HG03039 (cell line): ENCODE results near the gene SERINC4.

ENCODE experiments used
- ATAC-seq: cut with Tn5 transposase; IDR thresholded peaks from one replicate; pipeline ENCODE4 v1.9.1; 2021; ENCODE audit warnings: mild to moderate bottlenecking, moderate library complexity; ENCODE audit not compliant: unreplicated experiment

The SERINC4 gene

DNA sequence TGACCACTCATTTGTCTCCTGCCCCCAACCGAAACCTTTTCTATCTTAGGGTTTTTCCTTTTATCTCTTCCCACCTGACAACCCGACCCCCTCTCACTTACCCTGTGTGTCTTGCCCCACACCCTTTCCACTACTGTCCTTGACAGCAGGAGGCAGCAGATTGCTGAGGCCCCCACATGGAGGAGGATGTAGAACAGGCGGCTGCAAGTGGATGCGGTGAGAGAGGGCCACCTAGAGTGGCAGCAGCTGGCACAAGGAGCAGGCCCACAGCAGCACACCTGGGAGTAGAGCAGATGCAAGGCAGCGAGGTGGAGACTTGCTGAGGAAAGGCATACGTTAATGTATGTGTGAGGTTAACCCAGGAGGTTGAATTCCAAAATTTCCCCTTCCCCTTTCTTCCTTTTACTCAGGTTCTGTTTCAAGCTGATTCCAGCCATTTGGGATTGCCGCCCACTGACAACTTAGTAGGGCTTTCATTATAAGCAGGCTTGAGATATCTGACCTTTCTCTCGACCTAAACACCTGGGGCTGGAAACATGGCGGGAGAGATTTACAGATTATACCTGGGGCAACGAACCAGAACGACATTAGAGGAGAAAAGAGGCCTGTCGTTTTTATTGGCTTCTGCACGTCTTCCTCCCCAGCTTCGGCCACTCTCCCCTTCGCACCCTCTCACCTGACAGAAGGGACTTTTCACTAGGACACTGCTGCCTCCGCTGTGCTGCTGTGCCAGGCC is 643 bp downstream of the SERINC4 start:
- no peak for ATAC-seq

DNA sequence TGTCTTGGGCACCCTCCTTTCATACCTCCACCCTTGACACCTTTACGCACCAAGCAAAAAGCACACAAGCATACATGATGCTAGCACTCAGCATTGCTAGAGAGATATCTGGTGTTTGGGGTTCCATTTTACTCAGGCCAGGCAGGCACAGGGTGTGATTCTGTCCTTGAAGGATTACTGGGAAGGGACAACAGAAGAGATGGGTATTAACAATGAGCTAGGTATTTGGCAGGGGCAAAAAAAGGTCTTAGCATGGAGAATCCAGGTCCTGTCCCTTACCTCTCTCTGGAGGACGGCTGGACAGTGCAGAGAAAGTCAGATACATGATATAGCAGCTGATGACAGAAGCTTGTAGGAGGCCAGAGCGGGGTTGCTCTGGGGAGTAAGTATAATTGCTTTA is 3.5 kb downstream of the SERINC4 start:
- ATAC-seq: no peak

DNA sequence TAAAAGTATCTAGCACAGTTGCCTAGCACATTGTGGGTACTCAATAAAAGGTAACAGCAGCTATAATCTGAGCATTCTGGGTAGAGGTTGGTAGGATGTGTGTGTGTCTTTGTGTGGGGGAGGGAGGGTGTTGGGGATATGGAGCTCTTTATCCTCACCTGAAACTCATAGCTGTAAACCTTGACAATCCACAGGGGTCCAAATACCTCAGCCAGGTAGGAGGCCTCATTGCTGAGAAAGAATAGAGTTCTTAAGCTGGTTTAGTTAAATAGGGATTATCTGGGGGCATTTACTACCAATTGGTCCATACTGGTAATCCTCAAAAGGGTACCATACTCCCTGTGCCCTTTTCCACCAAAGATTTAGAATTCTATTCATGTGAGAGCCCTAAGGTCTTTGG is 4.0 kb downstream of the SERINC4 start:
- ATAC-seq: no peak

DNA sequence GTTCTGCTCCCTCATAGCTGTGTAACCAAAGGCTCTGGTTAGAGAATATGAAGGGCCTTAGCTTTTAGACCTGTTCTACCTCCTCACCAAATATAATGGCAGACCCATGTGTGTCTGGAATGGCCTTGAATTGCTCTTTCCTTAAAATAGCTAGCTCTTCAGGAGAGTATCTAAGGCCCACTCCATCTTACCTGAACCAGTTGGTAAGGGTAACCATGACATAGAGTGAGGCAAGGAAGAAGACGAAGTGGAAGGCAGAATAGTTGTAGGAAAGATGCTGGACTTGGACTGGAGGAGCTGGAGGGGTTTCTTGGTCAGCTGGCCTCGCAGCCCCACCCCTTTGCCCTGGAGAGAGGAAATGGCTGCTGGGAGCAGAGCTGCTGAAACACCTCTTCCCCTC is 4.8 kb downstream of the SERINC4 start:
- no peak for ATAC-seq

DNA sequence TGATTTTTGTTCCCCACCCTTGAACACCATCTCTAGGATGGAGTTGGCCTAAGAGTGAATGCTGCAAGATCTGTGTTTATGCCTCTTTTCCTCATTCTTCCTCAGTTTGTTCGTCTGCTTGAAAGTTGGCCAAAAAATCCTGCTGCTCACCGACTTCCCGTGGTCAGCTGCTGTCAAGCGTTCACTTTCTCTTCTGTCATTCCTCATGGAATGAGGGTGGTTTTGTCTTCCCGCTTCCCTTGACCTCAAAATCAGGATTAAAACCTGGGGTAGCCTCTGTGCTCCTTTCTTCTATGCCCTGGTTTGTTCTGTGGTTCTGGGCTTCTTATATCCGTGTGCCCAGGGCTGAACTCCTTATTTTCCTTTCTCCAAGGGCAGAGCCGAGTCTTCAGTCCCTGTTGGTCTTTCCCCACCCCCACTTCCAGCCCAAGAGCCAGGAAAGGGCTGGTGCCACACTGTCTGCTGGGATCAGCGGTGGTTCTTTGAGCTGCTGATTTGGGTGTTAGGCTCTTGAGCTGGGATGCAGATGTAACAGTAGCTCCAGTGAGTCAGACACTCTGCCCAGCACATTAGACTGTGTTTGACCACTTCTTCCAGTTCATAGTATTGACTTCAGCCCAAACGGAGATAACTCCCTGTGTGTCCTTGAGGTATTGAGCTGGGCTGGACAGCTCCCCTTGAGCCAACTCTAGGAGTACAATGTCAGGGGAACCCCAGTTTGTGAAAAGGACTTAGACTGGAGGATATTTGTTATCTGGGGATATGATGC is 5.6 kb downstream of the SERINC4 start:
- ATAC-seq: no peak

DNA sequence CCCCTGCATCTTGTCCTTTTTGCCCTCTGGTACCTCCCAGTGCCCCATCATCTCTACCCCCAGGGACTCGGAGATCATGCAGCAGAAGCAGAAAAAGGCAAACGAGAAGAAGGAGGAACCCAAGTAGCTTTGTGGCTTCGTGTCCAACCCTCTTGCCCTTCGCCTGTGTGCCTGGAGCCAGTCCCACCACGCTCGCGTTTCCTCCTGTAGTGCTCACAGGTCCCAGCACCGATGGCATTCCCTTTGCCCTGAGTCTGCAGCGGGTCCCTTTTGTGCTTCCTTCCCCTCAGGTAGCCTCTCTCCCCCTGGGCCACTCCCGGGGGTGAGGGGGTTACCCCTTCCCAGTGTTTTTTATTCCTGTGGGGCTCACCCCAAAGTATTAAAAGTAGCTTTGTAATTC is 6.4 kb downstream of the SERINC4 start:
- no peak for ATAC-seq

DNA sequence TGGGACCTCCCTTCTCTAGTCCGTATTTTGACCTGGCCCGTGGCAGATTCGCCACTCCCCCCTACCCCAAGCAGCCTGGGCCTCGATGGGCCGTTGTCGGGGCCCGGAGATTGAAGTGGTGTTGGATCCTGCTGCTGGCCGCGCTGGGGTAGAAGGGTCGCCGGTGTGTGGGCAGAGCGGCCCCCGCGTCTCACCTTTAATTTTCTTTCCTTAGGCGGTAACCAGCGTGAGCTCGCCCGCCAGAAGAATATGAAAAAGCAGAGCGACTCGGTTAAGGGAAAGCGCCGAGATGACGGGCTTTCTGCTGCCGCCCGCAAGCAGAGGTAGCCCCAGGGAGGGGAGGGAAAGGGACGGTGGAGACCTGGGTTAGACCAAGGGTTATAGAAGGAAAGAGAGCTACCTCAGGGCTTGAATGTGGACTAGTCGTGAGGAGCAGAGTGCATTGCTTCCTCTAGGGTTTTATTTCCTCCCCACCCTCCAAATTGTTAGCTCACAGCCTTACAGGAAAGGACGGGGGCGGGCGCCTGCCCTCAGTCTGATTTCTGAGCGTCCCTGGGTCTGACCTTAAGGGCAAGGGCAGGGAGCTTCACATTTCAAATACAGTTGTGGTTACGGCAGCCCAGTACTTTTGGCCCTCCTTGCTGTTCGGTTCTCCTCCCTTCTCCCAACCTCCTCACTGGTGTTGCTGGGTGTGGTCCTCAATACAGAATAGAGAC is 7.1 kb downstream of the SERINC4 start:
- ATAC-seq: no peak

DNA sequence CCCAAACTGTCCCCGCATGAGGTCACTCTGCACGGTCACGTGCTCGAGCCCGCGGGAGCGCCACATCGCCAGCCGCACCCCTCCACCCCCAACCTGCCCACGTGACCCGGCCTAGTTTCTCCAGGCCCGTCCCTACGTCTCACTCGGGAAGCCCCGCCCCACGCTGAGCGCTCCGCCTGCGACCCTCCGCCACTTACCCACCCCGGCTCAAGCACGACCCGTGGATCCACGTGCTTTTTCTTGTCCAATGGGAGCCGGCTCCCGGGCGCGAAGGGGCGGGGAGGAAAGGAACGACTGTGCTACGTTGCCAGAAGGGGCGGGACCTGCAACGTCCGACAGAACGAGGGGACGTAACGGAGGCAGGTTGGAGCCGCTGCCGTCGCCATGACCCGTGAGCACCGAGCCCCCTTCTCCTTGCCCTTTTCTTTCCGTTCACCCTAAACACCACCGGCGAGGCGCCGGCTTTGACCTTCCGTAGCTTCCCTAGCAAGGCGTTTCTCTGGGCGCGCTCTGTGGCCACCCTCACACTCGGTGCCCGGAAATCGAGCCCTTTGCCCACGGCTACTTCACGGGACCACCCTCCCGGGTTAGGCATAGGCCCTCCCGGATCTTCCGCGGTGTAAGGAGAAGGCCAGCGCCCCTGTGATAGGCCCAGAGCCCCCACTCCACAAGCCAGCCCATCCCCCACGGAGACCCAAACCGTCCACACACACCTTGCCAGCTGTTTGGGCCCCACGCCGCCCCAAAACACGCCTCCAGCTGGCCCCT is 7.8 kb downstream of the SERINC4 start, which contains the start of gene SERF2:
TSS of gene SERF2 (plus strand) at position 328 of the 768 bp plus-strand sequence. CDS start at position 385, 57 bp downstream.
- peak; percentile 89 for ATAC-seq

DNA sequence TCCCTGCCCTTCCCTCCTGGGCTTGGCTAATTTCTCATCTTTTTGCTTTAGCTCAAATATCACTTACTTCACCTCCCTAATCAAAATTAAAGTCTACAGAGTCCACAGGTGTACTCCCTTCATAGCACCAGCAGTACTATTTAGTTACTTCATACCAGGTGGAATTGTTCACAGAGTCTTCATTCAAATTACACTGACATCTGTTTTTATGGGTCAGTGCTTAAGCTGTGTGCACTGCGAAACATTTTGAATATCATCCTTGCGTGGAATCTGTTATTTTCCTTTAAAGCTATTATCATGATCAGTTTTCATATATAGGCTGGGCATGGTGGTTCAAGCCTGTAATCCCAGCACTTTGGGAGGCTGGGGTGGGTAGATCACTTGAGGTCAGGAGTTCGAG is 10.6 kb downstream of the SERINC4 start:
- ATAC-seq: no peak

DNA sequence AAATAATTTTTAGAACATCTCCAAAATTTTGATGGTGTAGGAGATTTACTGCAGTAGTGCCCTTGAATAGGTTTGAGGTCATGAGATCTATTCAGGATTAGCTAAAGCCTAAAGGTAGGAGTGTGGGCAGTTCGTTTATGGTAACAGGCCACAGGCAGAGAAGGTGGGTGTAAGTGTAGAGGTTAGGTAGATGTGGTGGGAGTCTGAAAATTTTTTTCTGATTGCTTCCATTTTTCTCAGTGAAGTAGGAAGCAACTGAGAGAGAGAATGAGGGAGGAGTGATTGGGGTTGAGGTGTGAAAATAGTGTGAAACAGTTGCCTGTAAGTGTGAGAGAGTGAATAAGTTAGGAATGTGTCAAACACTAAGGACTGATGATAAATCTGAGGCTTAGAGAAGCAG is 21.0 kb downstream of the SERINC4 start:
- ATAC-seq: no peak

DNA sequence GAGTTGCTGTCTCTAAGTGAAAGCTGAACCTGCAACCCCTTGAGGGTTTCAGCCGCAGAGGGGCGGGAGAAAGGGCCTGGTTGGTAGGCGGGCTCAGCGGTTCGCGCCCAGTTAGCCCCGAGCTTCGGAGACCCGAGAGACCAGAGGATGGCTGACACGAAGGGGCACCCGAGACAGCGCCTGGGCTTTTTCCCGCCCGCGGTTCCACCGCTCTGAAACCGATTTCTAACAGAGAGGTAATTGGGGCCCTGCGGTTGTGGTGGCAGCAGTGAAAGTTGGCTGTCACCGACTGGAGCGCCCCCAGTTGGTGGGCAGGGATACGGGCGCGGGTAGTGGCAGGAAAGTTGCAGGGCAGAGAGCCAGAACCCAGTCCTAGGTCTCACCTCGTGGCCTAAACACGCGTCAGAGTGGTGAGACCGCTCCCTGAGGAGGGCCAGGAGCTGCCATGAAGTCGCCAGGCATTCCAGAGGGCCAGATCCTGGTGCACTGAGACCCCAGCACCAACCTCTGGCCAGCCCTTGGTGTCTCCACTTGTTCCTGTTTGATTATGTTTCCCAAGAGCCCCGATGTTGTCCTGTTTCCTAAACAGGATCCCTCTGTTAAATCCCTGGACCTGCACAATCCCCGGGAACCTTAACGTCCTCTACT is 22.6 kb downstream of the SERINC4 start:
- ATAC-seq: peak; percentile 45

DNA sequence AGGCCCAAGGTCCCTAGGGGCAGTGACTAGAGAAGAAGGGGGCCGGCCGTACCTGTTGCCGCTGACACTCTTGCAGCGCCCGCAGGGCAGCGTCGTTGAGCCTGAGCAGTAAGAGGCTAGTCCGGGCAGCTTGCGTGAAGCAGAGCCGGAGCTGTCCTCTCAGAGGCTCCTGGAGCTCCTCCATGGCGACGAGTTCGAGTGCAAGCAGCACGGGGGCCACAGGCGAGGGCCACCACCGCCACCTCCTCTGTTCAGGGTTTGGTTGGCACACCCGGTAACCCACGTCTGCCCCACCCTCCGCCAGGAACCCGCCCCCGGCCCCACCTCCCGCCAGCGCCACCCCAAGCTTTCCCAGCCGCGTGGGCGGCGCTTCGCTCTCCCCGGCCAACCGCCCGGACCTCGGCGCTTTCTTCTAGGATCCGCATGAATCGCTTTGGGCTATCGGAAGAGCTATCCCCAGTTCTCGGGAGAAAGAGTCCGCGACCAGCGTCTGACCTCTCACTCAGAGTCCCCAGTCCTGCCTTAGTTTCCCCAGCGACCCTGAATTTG is 23.2 kb downstream of the SERINC4 start, which contains the start of gene ELL3:
TSS of gene ELL3 (minus strand) at position 249 of the 549 bp plus-strand sequence. CDS start at position 184, 65 bp downstream.
- ATAC-seq: peak; percentile 33

DNA sequence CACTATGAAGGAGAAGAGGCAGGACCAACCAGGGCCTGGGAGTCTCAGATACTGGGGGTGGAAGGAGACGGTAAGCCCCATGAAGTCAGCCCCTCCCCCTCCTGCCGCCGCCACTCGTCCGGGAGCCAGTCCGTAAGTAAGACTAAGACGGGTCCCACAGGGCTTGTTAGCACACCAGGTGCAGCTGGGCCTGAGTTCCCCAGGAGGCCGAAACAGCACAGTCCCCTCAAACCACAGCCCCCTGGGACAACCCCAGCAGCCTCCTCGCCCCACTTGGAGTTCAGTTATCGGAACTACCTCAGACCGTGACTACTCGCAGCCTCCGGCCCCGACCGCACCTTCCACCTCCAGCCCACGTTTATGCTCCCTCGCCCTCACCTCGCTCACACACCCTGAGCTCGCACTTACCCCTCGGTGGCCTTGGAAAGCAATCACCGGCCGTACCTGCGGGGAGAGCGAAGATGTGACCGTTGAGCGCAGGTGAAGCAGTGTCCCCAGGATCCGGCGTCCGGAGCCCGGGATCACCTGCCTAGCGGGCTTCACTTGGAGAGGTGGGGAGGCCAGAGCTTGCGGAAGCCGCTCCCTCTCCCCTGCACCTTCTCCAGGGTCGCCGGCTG is 23.8 kb downstream of the SERINC4 start:
- peak; percentile 50 for ATAC-seq

DNA sequence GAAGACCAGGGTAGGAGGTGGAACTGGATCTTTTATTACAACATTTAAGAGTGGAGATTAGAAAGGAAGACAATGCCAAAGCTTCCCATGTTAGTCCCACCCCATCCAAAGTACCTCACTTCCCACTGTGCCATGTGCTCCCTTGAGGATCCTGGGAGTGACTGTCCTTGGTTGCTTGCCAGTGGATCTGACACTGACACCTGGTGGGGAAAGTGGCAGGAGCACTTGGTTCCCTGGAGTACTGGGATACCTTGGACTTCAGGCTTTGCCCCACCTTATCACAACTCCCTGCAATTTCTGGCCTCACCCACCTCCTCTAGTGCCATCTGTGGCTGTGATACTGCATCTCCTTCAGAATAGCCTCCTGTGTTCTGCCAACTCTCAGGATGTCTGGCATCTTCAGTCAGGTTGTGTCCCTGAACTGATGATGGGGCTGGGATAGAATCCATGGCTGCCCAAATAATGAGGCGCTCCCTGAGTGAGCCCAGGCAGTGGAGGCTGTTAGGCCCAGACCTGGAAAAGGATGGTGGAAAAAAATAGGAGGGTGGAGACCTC is 24.5 kb downstream of the SERINC4 start:
- ATAC-seq: no peak

DNA sequence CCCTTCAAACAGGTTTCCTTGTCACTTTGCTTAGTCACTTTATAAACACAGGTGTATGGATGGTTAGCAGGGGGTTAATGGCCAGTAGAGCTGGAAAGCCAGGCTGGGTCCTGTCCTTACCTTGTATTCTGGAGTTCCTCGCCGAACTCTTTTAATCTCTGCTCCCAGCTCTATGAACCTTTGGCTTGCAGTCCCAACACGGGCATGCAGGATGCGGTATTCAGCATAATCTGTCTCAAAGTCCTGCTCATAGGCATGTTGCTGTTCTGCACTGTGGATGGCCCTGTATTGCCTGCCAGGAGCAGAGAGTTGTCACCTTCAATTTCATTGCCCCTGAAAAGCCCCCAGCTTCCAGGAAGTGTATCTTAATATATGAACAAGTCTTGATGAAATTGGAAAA is 26.0 kb downstream of the SERINC4 start:
- ATAC-seq: no peak

DNA sequence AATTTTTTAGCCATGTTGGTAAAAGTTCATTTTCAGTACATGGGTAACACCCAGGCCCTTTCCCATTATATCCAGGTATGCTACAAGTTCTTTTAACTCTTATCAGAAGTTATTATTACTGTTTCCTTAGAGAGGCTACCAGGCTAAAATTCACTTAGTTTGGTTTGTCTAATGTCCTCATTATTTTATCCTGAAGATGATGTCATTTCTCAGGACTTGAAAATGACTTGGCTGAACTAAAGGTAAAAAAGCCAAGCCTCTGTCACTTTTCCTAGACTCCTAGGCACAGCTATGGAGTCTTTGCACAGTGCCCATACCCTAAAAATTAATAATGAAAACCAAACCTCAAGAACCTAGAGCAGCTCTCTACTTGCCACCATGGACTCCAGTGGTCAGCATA is 27.4 kb downstream of the SERINC4 start:
- ATAC-seq: no peak

DNA sequence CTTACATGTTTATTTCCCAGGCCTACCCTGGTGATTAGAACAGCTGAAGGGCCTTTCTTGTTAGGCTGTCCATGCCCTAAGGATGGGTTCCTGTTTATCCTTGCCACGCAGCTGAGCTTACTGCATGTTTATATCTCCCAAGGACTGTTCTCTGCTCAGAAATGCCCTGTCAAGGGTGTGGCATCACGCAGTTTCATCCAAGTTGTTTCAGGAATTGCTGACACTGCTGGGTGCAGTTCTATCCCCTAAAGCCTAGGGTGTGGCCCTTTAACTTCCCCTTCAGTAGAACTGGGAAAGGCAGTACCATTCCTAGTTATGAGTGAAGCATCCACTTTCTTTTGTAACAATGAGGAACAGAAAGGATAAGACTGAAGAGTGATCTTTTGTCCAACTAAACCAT is 28.2 kb downstream of the SERINC4 start:
- ATAC-seq: no peak

DNA sequence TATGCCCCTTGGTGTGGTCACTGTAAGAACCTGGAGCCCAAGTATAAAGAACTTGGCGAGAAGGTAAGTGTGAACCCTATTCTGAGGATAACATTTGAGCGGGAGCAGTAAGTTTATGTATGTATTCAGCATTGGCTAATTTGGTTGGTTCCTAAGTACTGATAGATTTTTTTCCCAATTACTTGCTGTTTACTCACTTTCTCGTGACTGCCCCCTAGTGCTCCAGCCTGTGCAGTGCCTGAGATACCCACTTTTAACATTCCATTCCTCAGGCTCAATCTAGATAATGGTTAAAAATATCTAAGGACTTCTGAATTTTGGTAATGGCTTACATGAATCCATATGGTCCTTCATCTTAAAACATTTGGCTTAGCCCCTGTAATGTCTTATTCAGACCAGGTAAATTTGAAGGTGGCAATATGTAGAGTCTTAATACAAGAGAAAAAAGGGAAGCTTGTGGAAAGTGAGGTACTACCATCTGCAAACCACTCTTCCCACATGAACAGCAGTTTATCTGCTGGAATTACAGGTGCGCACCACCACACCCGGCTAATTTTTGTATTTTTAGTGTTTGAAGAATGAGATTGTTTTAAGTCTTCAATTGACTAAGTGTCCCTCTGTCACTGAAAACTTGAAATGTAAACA is 30.3 kb downstream of the SERINC4 start:
- ATAC-seq: no peak
